ENCODE data around the gene OPCML. TPM values are rescaled to one million over a fixed set of nuclear protein-coding genes. Genes with fewer than 3 reads are reported as not detected.

The OPCML gene
- total and polyA plus RNA-seq, 2 donors (not counting 1 experiment from before 2014, with no cell fraction given) = not detected

DNA sequence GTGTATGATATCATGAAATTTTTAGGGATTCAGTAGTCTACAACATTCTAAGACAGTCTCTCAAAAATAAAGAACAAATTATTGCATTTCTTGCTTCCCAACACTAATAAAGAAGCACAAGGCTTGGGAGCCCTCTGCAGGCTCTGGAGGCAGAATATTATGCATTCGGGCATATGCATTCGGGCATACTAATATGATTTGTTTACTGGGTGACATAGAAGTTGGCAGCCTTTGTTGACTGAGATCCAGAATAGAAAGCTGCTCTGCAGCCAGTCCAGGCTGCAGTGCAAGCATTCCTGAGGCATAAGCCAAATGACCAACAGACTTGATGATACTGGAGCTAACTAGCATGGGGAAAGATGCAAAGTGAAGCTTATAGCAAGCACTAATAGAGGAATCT is 945.5 kb downstream of the OPCML start:
- H3K9me3 Mint-ChIP-seq (ENCODE audit: insufficient read depth) = peaks cover 2% of the 10 kb centered on the region
- POLR2A ChIA-PET = no interaction called here
- Histone ChIP-seq H3K4me3 (ENCODE audit: control extremely low read depth in 1 of 5, extremely low read depth in 1 of 5, insufficient read depth in 1 of 5, low read depth in 2 of 5, low read length in 4 of 5) (no peak overlapping the region), H3K9me3 (ENCODE audit: control extremely low read depth in 1 of 3, control insufficient read depth in 2 of 3, insufficient read depth in 1 of 3, low read length in 2 of 3) (no peaks in the 10 kb centered on the region), H4K20me1 (ENCODE audit: control insufficient read depth, insufficient read depth, low read length, poor library complexity, severe bottlenecking) (no peaks in the 10 kb centered on the region), H3K4me2 (replicated peaks; ENCODE audit: low read depth, low read length, poor library complexity, severe bottlenecking) (no peak overlapping the region), H2AFZ (ENCODE audit: insufficient read depth, low read depth, low read length, poor library complexity, severe bottlenecking) (no peak overlapping the region), H3K27me3 (replicated peaks in 1 of 4; ENCODE audit: control extremely low read depth in 1 of 4, control insufficient read depth in 3 of 4, insufficient read depth in 4 of 4, low read length in 3 of 4) (no peaks in the 10 kb centered on the region), H3K4me1 (ENCODE audit: control insufficient read depth in 2 of 2, insufficient read depth in 2 of 2, low read length in 2 of 2) (no peaks in the 10 kb centered on the region), H3K79me2 (ENCODE audit: control insufficient read depth, insufficient read depth, low read length) (no peaks in the 10 kb centered on the region), H3K36me3 (replicated peaks in 1 of 2; ENCODE audit: control extremely low read depth in 1 of 2, control insufficient read depth in 1 of 2, extremely low read depth in 1 of 2, insufficient read depth in 2 of 2, low read length in 1 of 2) (no peaks in the 10 kb centered on the region), H3K27ac (ENCODE audit: low read length in 2 of 2) (no peak overlapping the region), H3K9ac (ENCODE audit: low read length) (no peak overlapping the region)
- CTCF ChIA-PET = no interaction called here
- no peaks in the 10 kb centered on the region for H3K4me1 Mint-ChIP-seq
- ATAC-seq (ENCODE audit: low read depth) (no peak), DNase-seq (no peak)
- H3K27ac Mint-ChIP-seq = no peak overlapping the region
- TF ChIP-seq EZH2 (IDR thresholded peaks at IDR 0.05; ENCODE audit: borderline replicate concordance, insufficient read depth, low read depth, low read length, poor library complexity, severe bottlenecking) = no peak
- TF ChIP-seq, protein P1, sequence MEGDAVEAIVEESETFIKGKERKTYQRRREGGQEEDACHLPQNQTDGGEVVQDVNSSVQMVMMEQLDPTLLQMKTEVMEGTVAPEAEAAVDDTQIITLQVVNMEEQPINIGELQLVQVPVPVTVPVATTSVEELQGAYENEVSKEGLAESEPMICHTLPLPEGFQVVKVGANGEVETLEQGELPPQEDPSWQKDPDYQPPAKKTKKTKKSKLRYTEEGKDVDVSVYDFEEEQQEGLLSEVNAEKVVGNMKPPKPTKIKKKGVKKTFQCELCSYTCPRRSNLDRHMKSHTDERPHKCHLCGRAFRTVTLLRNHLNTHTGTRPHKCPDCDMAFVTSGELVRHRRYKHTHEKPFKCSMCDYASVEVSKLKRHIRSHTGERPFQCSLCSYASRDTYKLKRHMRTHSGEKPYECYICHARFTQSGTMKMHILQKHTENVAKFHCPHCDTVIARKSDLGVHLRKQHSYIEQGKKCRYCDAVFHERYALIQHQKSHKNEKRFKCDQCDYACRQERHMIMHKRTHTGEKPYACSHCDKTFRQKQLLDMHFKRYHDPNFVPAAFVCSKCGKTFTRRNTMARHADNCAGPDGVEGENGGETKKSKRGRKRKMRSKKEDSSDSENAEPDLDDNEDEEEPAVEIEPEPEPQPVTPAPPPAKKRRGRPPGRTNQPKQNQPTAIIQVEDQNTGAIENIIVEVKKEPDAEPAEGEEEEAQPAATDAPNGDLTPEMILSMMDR (IDR thresholded peaks at IDR 0.05) = no peak
- 100% methylated on average over 2 of the region's 2 CpGs for WGBS (ENCODE audit: insufficient coverage)
- intact Hi-C loops (cut with micrococcal nuclease) = no loop called here
- no peaks in the 10 kb centered on the region for H3K27me3 Mint-ChIP-seq
- H3K4me3 Mint-ChIP-seq = no peak overlapping the region

DNA sequence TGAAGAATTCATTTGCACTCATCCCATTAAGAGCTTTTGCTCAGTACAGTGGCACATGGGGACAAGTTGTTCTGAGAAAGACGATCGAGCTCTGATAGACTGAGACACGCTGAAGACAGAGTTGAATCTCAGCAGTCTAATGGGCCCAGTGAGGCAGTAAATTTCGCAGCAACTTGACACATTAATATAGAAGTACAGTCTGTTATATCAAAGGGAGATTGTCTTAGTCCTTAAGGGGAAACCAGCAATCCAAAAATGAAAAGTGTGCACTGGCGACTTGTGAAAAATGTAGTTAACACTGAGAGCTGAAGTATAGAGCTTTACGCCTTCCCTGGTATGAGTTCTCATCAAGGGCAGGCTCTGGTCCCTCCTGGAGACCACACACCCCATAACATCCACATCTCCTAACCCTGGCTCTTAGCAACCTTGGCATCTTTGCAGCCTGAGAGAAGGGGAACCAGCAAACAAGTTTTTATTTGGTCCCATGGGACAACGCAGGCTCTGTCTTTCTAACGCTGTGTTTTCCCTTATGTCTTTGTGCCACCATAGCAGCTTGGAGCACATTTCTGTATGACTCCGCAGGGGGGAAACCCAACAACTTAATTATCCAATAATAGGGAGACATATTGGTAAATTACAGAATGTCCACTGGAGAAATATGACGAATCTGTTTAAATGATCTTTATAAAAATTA is 952.5 kb downstream of the OPCML start:
- H3K4me2 ChIP-seq (replicated peaks; ENCODE audit: low read depth, low read length, poor library complexity, severe bottlenecking) = no peak overlapping the region
- no peaks in the 10 kb centered on the region for H3K79me2 ChIP-seq (ENCODE audit: control insufficient read depth, insufficient read depth, low read length)
- H3K4me1 ChIP-seq (ENCODE audit: control insufficient read depth in 2 of 2, insufficient read depth in 2 of 2, low read length in 2 of 2) = no peaks in the 10 kb centered on the region
- DNase-seq (no peak), ATAC-seq (ENCODE audit: low read depth) (no peak)
- CTCF ChIA-PET = no interaction called here
- no peaks in the 10 kb centered on the region for H3K4me1 Mint-ChIP-seq
- H3K9me3 Mint-ChIP-seq (ENCODE audit: insufficient read depth) = peaks cover 3% of the 10 kb centered on the region
- no peak overlapping the region for H3K4me3 Mint-ChIP-seq
- H3K27ac ChIP-seq (ENCODE audit: low read length in 2 of 2) = no peak overlapping the region
- no peak overlapping the region for H3K27ac Mint-ChIP-seq
- peaks cover 0 to 3% (median 0%) of the 10 kb centered on the region in 3 donors for H3K9me3 ChIP-seq (ENCODE audit: control extremely low read depth in 1 of 3, control insufficient read depth in 2 of 3, insufficient read depth in 1 of 3, low read length in 2 of 3)
- no peak overlapping the region for H2AFZ ChIP-seq (ENCODE audit: insufficient read depth, low read depth, low read length, poor library complexity, severe bottlenecking)
- no peaks in the 10 kb centered on the region for H3K27me3 Mint-ChIP-seq
- POLR2A ChIA-PET = no interaction called here
- no peaks in the 10 kb centered on the region for H4K20me1 ChIP-seq (ENCODE audit: control insufficient read depth, insufficient read depth, low read length, poor library complexity, severe bottlenecking)
- intact Hi-C loops (cut with micrococcal nuclease) = no loop called here
- no peaks in the 10 kb centered on the region for H3K36me3 ChIP-seq (replicated peaks in 1 of 2; ENCODE audit: control extremely low read depth in 1 of 2, control insufficient read depth in 1 of 2, extremely low read depth in 1 of 2, insufficient read depth in 2 of 2, low read length in 1 of 2)
- H3K9ac ChIP-seq (ENCODE audit: low read length) = no peak overlapping the region
- WGBS (ENCODE audit: insufficient coverage) = 100% methylated on average over 5 of the region's 10 CpGs
- no peak overlapping the region for H3K4me3 ChIP-seq (ENCODE audit: control extremely low read depth in 1 of 5, extremely low read depth in 1 of 5, insufficient read depth in 1 of 5, low read depth in 2 of 5, low read length in 4 of 5)
- H3K27me3 ChIP-seq (replicated peaks in 1 of 4; ENCODE audit: control extremely low read depth in 1 of 4, control insufficient read depth in 3 of 4, insufficient read depth in 4 of 4, low read length in 3 of 4) = no peaks in the 10 kb centered on the region
- TF ChIP-seq, protein P1 (IDR thresholded peaks at IDR 0.05) = no peak
- TF ChIP-seq EZH2 (IDR thresholded peaks at IDR 0.05; ENCODE audit: borderline replicate concordance, insufficient read depth, low read depth, low read length, poor library complexity, severe bottlenecking) = no peak
